IPS-18a (cell line): ENCODE data around the gene PLEKHH1.
A peak's percentile ranks its signal among the peaks of the same experiment; 100 is the strongest.
"Not testable (repeated sequence)": the region's sequence is repeated elsewhere in the genome, so short reads cannot be mapped to it uniquely, and the experiment has no call there.

ENCODE experiments used
- H3K27ac ChIP-seq: one replicate; pipeline ENCODE4 v1.5.1; 2013; ENCODE audit warnings: low read length
- H3K27me3 ChIP-seq: one replicate; pipeline ENCODE4 v1.6.1; 2013; ENCODE audit warnings: mild to moderate bottlenecking, low read length; ENCODE audit not compliant: control insufficient read depth, insufficient read depth
- H3K36me3 ChIP-seq: one replicate; pipeline ENCODE4 v1.6.1; 2013; ENCODE audit warnings: low read depth, low read length; ENCODE audit not compliant: control insufficient read depth
- H3K4me1 ChIP-seq: one replicate; pipeline ENCODE4 v1.6.1; 2013; ENCODE audit warnings: low read depth, low read length; ENCODE audit not compliant: control insufficient read depth
- H3K4me3 ChIP-seq: one replicate; pipeline ENCODE4 v1.5.1; 2013; ENCODE audit warnings: low read length
- H3K9ac ChIP-seq: one replicate; pipeline ENCODE4 v1.6.1; 2013; ENCODE audit warnings: mild to moderate bottlenecking, low read length, moderate library complexity
- H3K9me3 ChIP-seq: one replicate; pipeline ENCODE4 v1.6.1; 2013; ENCODE audit warnings: low read depth, low read length; ENCODE audit not compliant: control insufficient read depth

The PLEKHH1 gene

GRCh38 chr14:67589204-67589770 is 56.2 kb downstream of the PLEKHH1 start:
- Histone ChIP-seq H3K9ac (no peak overlapping the region), H3K27me3 (no peaks in the 10 kb centered on the region), H3K9me3 (no peaks in the 10 kb centered on the region), H3K36me3 (peaks cover 9% of the 10 kb centered on the region), H3K4me1 (no peaks in the 10 kb centered on the region), H3K27ac (no peak overlapping the region), H3K4me3 (no peak overlapping the region)

DNA sequence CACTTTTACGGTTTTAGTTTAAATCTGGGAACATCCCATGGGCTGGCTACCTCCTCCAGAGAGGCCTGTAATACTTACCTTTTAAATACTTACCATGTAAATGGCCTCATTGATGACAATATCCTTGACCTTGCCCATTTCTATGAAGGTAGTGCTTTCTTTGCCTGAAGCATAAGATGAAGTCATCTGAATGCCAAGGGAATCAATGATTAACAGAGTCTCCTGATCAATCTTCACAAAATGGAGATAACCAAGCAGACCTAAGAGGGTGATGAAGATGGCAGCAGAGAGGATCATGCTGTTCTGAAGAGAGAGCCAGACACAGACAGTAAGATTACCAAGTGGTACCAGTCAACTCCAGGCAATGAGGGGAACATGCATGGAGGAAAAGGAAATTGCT is 60.6 kb downstream of the PLEKHH1 start:
- not testable (repeated sequence) for H3K4me1 ChIP-seq, H3K27me3 ChIP-seq, H3K9me3 ChIP-seq, H3K27ac ChIP-seq, H3K9ac ChIP-seq, H3K36me3 ChIP-seq, H3K4me3 ChIP-seq

GRCh38 chr14:67595392-67595791 is 62.3 kb downstream of the PLEKHH1 start:
- no peaks in the 10 kb centered on the region for H3K4me1 ChIP-seq
- no peaks in the 10 kb centered on the region for H3K36me3 ChIP-seq
- no peaks in the 10 kb centered on the region for H3K9me3 ChIP-seq
- H3K4me3 ChIP-seq: no peak overlapping the region
- H3K27ac ChIP-seq: no peak overlapping the region
- H3K9ac ChIP-seq: no peak overlapping the region
- H3K27me3 ChIP-seq: peaks cover 18% of the 10 kb centered on the region

- no peaks in the 10 kb centered on the region for H3K4me1 ChIP-seq
- no peak within 1 kb of the TSS for H3K27ac ChIP-seq
- no peaks in the 10 kb centered on the region for H3K36me3 ChIP-seq
- H3K27me3 ChIP-seq: peaks cover 61% of the 10 kb centered on the region
- H3K4me3 ChIP-seq: peak within 1 kb of the TSS; percentile 83
- peak within 1 kb of the TSS; percentile 39 for H3K9ac ChIP-seq
- H3K9me3 ChIP-seq: no peaks in the 10 kb centered on the region
Observed at GRCh38 chr14:67599698-67600561, 66.8 kb downstream of the PLEKHH1 start, which contains the start of gene PIGH. PIGH (minus strand) TSS chr14:67600268; CDS start chr14:67600203, 65 bp downstream.

DNA sequence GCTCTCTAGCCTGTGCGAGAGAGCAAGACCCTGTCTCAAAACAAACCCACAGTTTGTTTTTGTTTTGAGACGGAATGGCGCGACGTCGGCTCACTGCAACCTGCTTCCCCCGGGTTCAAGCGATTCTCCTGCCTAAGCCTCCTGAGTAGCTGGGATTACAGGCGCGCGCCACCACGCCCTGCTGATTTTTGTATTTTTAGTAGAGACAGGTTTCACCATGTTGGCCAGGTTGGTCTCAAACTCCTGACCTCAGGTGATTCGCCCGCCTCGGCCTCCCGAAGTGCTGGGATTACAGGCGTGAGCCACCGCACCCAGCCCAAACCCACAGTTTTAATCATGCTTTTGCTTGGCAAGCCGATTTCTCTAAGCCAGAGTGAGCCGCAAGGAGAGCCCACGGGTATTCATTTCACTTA is 67.5 kb downstream of the PLEKHH1 start:
- not testable (repeated sequence) for H3K4me1 ChIP-seq, H3K27ac ChIP-seq, H3K36me3 ChIP-seq, H3K9me3 ChIP-seq, H3K9ac ChIP-seq
- peak overlapping the region; percentile 83 for H3K4me3 ChIP-seq
- H3K27me3 ChIP-seq: peaks cover 67% of the 10 kb centered on the region

DNA sequence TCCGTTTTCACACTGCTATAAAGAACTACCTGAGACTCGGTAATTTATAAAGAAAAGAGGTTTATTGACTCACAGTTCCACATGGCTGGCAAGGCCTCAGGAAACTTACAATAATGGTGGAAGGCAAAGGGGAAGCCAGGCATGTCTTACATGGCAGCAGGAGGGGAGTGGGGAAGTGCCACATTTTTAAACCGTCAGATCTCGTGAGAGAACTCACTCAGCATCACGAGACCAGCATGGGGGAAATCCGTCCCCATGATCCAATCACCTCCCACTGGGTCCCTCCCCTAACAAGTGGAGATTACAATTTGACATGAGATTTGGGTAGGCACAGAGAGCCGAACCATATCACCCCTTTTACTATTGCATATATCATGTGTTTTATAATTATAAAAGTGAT is 69.0 kb downstream of the PLEKHH1 start:
- Histone ChIP-seq H3K9me3 (no peaks in the 10 kb centered on the region), H3K27ac (no peak overlapping the region), H3K9ac (no peak overlapping the region), H3K4me1 (no peaks in the 10 kb centered on the region), H3K36me3 (no peaks in the 10 kb centered on the region), H3K27me3 (peaks cover 82% of the 10 kb centered on the region), H3K4me3 (no peak overlapping the region)

DNA sequence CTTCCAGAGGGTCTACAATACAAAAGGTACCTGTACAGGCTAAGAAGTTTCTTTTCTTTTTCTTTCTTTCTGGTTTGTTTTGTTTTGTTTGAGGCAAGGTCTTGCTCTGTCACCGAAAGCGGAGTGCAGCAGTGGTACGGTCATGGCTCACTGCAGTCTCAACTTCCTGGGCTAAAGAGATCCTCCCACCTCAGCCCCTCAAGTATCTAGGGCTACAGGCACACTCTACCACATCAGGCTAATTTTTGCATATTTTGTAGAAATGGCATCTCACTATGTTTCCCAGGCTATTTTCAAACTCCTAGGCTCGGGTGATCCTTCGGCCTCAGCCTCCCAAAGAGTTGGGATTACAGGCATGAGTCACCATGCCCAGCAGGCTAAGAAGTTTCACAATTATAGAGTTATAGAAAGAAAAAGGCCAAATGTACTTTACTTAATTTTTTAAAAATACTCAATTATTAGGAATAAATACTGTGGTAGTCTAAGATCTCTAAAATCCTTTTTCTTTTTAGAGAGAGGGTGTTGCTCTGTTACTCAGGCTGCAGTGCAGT is 70.0 kb downstream of the PLEKHH1 start:
- H3K27me3 ChIP-seq: peaks cover 89% of the 10 kb centered on the region
- H3K4me1 ChIP-seq: no peaks in the 10 kb centered on the region
- no peak overlapping the region for H3K4me3 ChIP-seq
- no peak overlapping the region for H3K9ac ChIP-seq
- no peaks in the 10 kb centered on the region for H3K36me3 ChIP-seq
- no peak overlapping the region for H3K27ac ChIP-seq
- H3K9me3 ChIP-seq: no peaks in the 10 kb centered on the region

DNA sequence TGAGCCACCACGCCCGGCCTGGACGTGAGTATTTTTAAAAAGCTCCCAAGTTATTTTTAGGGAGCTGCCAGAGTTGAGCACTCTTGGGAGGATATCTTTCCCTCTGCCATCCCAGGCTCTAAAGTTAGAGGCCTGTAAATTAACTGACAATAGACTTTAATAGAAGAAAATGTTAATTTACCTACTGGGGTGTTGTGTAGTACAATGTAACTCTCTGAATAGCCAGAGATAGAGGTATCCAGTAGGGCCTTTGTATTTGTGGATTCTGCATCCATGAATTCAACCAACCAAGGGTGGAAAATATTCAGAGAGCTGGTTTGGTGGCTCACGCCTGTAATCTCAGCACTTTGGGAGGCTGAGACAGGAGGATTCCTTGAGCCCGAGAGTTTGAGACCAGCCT is 74.6 kb downstream of the PLEKHH1 start:
- no peaks in the 10 kb centered on the region for H3K36me3 ChIP-seq
- no peak overlapping the region for H3K27ac ChIP-seq
- H3K27me3 ChIP-seq: peaks cover 94% of the 10 kb centered on the region
- no peak overlapping the region for H3K4me3 ChIP-seq
- H3K9me3 ChIP-seq: no peaks in the 10 kb centered on the region
- no peaks in the 10 kb centered on the region for H3K4me1 ChIP-seq
- H3K9ac ChIP-seq: no peak overlapping the region

- H3K27me3 ChIP-seq: peaks cover 83% of the 10 kb centered on the region
- H3K36me3 ChIP-seq: no peaks in the 10 kb centered on the region
- H3K4me1 ChIP-seq: no peaks in the 10 kb centered on the region
- no peak overlapping the region for H3K27ac ChIP-seq
- H3K9ac ChIP-seq: no peak overlapping the region
- no peak overlapping the region for H3K4me3 ChIP-seq
- no peaks in the 10 kb centered on the region for H3K9me3 ChIP-seq
Observed at GRCh38 chr14:67609642-67610310, 76.7 kb downstream of the PLEKHH1 start.

DNA sequence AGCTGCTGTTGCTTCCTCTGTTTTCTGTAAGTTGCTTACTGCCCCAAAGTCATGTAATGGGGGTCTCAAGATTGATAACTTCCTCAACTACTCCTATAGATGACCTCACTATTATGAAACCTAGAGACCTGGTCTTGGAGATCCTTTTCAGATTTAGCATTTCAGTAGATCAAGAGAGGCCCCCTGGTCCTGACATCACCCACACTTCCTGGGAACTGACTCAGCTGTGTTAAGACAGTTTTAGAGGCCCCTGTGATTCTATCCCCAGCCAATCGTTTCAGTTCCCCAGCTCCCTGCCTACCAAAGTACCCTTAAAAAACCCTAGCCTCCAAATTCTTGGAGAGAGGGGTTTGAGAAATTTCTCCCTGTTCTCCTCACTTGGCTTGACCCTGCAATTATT is 77.4 kb downstream of the PLEKHH1 start:
- no peaks in the 10 kb centered on the region for H3K4me1 ChIP-seq
- no peaks in the 10 kb centered on the region for H3K9me3 ChIP-seq
- H3K36me3 ChIP-seq: no peaks in the 10 kb centered on the region
- no peak overlapping the region for H3K4me3 ChIP-seq
- H3K27me3 ChIP-seq: peaks cover 76% of the 10 kb centered on the region
- no peak overlapping the region for H3K27ac ChIP-seq
- H3K9ac ChIP-seq: no peak overlapping the region

DNA sequence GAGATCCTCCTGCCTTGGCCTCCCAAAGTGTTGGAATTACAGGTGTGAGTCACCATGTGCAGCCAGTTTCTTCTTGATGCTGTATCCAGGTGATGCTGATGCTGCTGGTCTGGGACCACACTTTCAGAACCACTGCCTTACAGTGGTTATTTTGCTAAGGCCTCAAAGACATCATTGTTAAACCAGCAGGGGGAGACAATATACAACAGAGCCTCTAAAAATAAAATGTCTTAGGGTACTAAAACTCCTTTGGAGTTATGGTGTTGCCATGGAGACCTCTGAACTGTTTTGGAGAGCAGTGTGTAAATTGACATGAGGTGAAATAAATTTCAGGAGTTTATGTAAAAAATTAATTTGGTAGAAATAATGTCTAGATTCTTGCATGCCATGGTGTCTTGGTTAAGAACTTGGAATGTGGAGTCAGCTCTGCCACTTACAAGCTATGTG is 85.5 kb downstream of the PLEKHH1 start:
- no peak overlapping the region for H3K4me3 ChIP-seq
- no peak overlapping the region for H3K27ac ChIP-seq
- H3K27me3 ChIP-seq: peaks cover 15% of the 10 kb centered on the region
- peak overlapping the region; percentile 70 for H3K9ac ChIP-seq
- H3K36me3 ChIP-seq: no peaks in the 10 kb centered on the region
- H3K4me1 ChIP-seq: peaks cover 8% of the 10 kb centered on the region
- H3K9me3 ChIP-seq: no peaks in the 10 kb centered on the region
